SK-N-SH treated with all-trans-retinoic acid at 6 μM for 48 hours (cell line): ENCODE data around the gene OCA2.

Experiments
- ATAC-seq: fragments of 200-7000 bp; cut with Tn5 transposase; 3 replicates; pipeline ENCODE4 v1.9.1; 2020; ENCODE audit warnings: mild to moderate bottlenecking, moderate library complexity
- ARNTL ChIP-seq: fragments of 450-650 bp; formaldehyde crosslinking; IDR thresholded peaks from 2 replicates; pipeline ENCODE4 v1.5.0; 2020; ENCODE audit warnings: low read depth, mild to moderate bottlenecking, moderate library complexity, borderline replicate concordance
- CREB5 ChIP-seq: fragments of 250-450 bp; sonication (Bioruptor Pico); IDR thresholded peaks from 2 replicates; pipeline ENCODE4 v1.5.1; 2020; ENCODE audit warnings: low read depth, mild to moderate bottlenecking, moderate library complexity
- CSDC2 ChIP-seq: fragments of 250-450 bp; sonication (Bioruptor Pico); IDR thresholded peaks from 2 replicates; pipeline ENCODE4 v1.5.0; 2020; ENCODE audit warnings: mild to moderate bottlenecking, moderate library complexity
- CSRNP3 ChIP-seq: fragments of 250-450 bp; sonication (Bioruptor Pico); IDR thresholded peaks from 2 replicates; pipeline ENCODE4 v1.5.1; 2021; ENCODE audit warnings: mild to moderate bottlenecking, moderate library complexity
- ESRRG ChIP-seq: fragments of 250-450 bp; sonication (Bioruptor Pico); IDR thresholded peaks from 2 replicates; pipeline ENCODE4 v1.6.1; 2021; ENCODE audit warnings: mild to moderate bottlenecking
- GLIS3 ChIP-seq: fragments of 250-450 bp; sonication (Bioruptor Pico); IDR thresholded peaks from 2 replicates; pipeline ENCODE4 v1.5.0; 2020; ENCODE audit warnings: mild to moderate bottlenecking, moderate library complexity
- ISL1 ChIP-seq: fragments of 250-450 bp; sonication (Bioruptor Pico); IDR thresholded peaks from 2 replicates; pipeline ENCODE4 v2.1.2; 2022; ENCODE audit warnings: mild to moderate bottlenecking, moderate library complexity
- OSR1 ChIP-seq: fragments of 250-450 bp; sonication (Bioruptor Pico); IDR thresholded peaks from 2 replicates; pipeline ENCODE4 v1.8.0; 2022; ENCODE audit warnings: moderate library complexity, mild to moderate bottlenecking, inconsistent platforms
- PATZ1 ChIP-seq: fragments of 250-450 bp; sonication (Bioruptor Pico); IDR thresholded peaks from 2 replicates; pipeline ENCODE4 v1.8.0; 2020; ENCODE audit warnings: mild to moderate bottlenecking, moderate library complexity, borderline replicate concordance
- POU6F1 ChIP-seq: fragments of 250-450 bp; sonication (Bioruptor Pico); IDR thresholded peaks from 2 replicates; pipeline ENCODE4 v1.8.0; 2021; ENCODE audit warnings: low read depth, mild to moderate bottlenecking, moderate library complexity, borderline replicate concordance
- PPARA ChIP-seq: fragments of 250-450 bp; sonication (Bioruptor Pico); IDR thresholded peaks from 2 replicates; pipeline ENCODE4 v1.5.0; 2020; ENCODE audit warnings: mild to moderate bottlenecking, borderline replicate concordance
- RARB ChIP-seq: fragments of 250-450 bp; sonication (Bioruptor Pico); IDR thresholded peaks from 2 replicates; pipeline ENCODE4 v1.8.0; 2021; ENCODE audit warnings: mild to moderate bottlenecking, moderate library complexity
- SNAI2 ChIP-seq: fragments of 250-450 bp; sonication (Bioruptor Pico); IDR thresholded peaks from 2 replicates; pipeline ENCODE4 v1.5.0; 2020; ENCODE audit warnings: mild to moderate bottlenecking, moderate library complexity
- TCF4 ChIP-seq: fragments of 250-450 bp; sonication (Bioruptor Pico); IDR thresholded peaks from 2 replicates; pipeline ENCODE4 v1.8.0; 2021; ENCODE audit warnings: mild to moderate bottlenecking, moderate library complexity, borderline replicate concordance
- TOX ChIP-seq: fragments of 250-450 bp; sonication (Bioruptor Pico); IDR thresholded peaks from 2 replicates; pipeline ENCODE4 v1.8.0; 2021; ENCODE audit warnings: mild to moderate bottlenecking, moderate library complexity, borderline replicate concordance
- TSHZ2 ChIP-seq: fragments of 250-450 bp; sonication (Bioruptor Pico); IDR thresholded peaks from 2 replicates; pipeline ENCODE4 v1.5.0; 2020; ENCODE audit warnings: mild to moderate bottlenecking, moderate library complexity
- ZC3H10 ChIP-seq: fragments of 250-450 bp; sonication (Bioruptor Pico); IDR thresholded peaks from 2 replicates; pipeline ENCODE4 v1.5.1; 2021; ENCODE audit warnings: mild to moderate bottlenecking, moderate library complexity
- ZFP3 ChIP-seq: fragments of 250-450 bp; sonication (Bioruptor Pico); IDR thresholded peaks from 2 replicates; pipeline ENCODE4 v1.5.0; 2020; ENCODE audit warnings: mild to moderate bottlenecking, moderate library complexity
- ZFP30 ChIP-seq: fragments of 450-650 bp; formaldehyde crosslinking; IDR thresholded peaks from 2 replicates; pipeline ENCODE4 v1.5.0; 2022; ENCODE audit warnings: mild to moderate bottlenecking, moderate library complexity
- ZNF565 ChIP-seq: fragments of 450-650 bp; formaldehyde crosslinking; conservative IDR thresholded peaks from 2 replicates; pipeline ENCODE4 v1.5.0; 2020; ENCODE audit warnings: low read depth, mild to moderate bottlenecking, moderate library complexity
- ZNF70 ChIP-seq: fragments of 450-650 bp; formaldehyde crosslinking; IDR thresholded peaks from 2 replicates; pipeline ENCODE4 v1.5.0; 2020; ENCODE audit warnings: mild to moderate bottlenecking, moderate library complexity
- ZNF8 ChIP-seq: fragments of 450-650 bp; formaldehyde crosslinking; IDR thresholded peaks from 2 replicates; pipeline ENCODE4 v1.5.0; 2020; ENCODE audit warnings: mild to moderate bottlenecking, moderate library complexity

OCA2 gene

GRCh38 chr15:27774191-27774590 is 324.9 kb downstream of the OCA2 start:
- TF ChIP-seq SNAI2 (no peak), ZNF70 (CRISPR knock-in tag) (no peak), GLIS3 (CRISPR knock-in tag) (no peak), POU6F1 (CRISPR knock-in tag) (no peak), ARNTL (no peak), TSHZ2 (CRISPR knock-in tag) (no peak), CSDC2 (CRISPR knock-in tag) (no peak), ZNF8 (CRISPR knock-in tag) (no peak), ZFP3 (no peak), PATZ1 (CRISPR knock-in tag) (no peak), PPARA (CRISPR knock-in tag) (no peak), ZNF565 (CRISPR knock-in tag) (no peak), ISL1 (CRISPR knock-in tag) (no peak), ZFP30 (no peak), ESRRG (no peak), ZC3H10 (CRISPR knock-in tag) (no peak), TCF4 (CRISPR knock-in tag) (no peak)
- no peak for ATAC-seq

- no peak for ATAC-seq
- no peak for TF ChIP-seq RARB (CRISPR knock-in tag)
- no peak for TF ChIP-seq ZNF70 (CRISPR knock-in tag)
- TF ChIP-seq ZFP3: no peak
- no peak for TF ChIP-seq ZNF8 (CRISPR knock-in tag)
- no peak for TF ChIP-seq ISL1 (CRISPR knock-in tag)
- TF ChIP-seq PPARA (CRISPR knock-in tag): no peak
- TF ChIP-seq GLIS3 (CRISPR knock-in tag): no peak
- no peak for TF ChIP-seq ARNTL
- no peak for TF ChIP-seq SNAI2
- no peak for TF ChIP-seq ZNF565 (CRISPR knock-in tag)
- TF ChIP-seq TOX: no peak
- TF ChIP-seq TSHZ2 (CRISPR knock-in tag): no peak
- no peak for TF ChIP-seq CREB5
- TF ChIP-seq ZFP30: no peak
- TF ChIP-seq OSR1 (CRISPR knock-in tag): no peak
- no peak for TF ChIP-seq ZC3H10 (CRISPR knock-in tag)
- no peak for TF ChIP-seq CSRNP3 (CRISPR knock-in tag)
Observed at GRCh38 chr15:27771892-27772291, 327.2 kb downstream of the OCA2 start.
